NB4 (cell line): ENCODE results near the gene RBPMS2.

ENCODE experiments used
- DNase-seq: peaks from one replicate; pipeline ENCODE4 v3.0.0; 2010; ENCODE audit warnings: low read depth
- H3K4me3 ChIP-seq: one replicate; pipeline ENCODE4 v1.5.1; 2011; ENCODE audit warnings: mild to moderate bottlenecking, low read depth, low read length, moderate library complexity
- CTCF ChIP-seq: IDR thresholded peaks from one replicate; pipeline ENCODE4 v1.5.1; 2012; ENCODE audit warnings: low read depth, low read length
- MYC ChIP-seq: IDR thresholded peaks from 2 replicates; pipeline ENCODE4 v1.6.1; 2011; ENCODE audit warnings: low read depth, low read length
- POLR2A ChIP-seq: IDR thresholded peaks from 2 replicates; pipeline ENCODE4 v1.6.1; 2011; ENCODE audit warnings: mild to moderate bottlenecking; ENCODE audit not compliant: insufficient read length; ENCODE audit errors: extremely low read depth
- TF ChIP-seq, protein P1 (sequence below): IDR thresholded peaks from 2 replicates; pipeline ENCODE4 v1.6.1; 2011; ENCODE audit warnings: low read depth, low read length

RBPMS2 gene

GRCh38 chr15:64763462-64763861 is 11.9 kb downstream of the RBPMS2 start:
- no peak for DNase-seq
- no peak overlapping the region for H3K4me3 ChIP-seq
- TF ChIP-seq CTCF (no peak), MYC (no peak), POLR2A (no peak)
- TF ChIP-seq, protein P1, sequence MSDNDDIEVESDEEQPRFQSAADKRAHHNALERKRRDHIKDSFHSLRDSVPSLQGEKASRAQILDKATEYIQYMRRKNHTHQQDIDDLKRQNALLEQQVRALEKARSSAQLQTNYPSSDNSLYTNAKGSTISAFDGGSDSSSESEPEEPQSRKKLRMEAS = no peak

- TF ChIP-seq MYC = no peak
- no peak for TF ChIP-seq POLR2A
- TF ChIP-seq CTCF = no peak
- TF ChIP-seq, protein P1 = no peak
- no peak for DNase-seq
- no peak overlapping the region for H3K4me3 ChIP-seq
These were observed 12.4 kb downstream of the RBPMS2 start for GRCh38 chr15:64763021-64763420.

- DNase-seq = no peak
- H3K4me3 ChIP-seq = no peak overlapping the region
- TF ChIP-seq, protein P1 = no peak
- TF ChIP-seq MYC (no peak), CTCF (no peak), POLR2A (no peak)
These were observed 12.8 kb downstream of the RBPMS2 start for GRCh38 chr15:64762546-64762945.

GRCh38 chr15:64761156-64761555 is 14.2 kb downstream of the RBPMS2 start:
- TF ChIP-seq, protein P1 = no peak
- TF ChIP-seq POLR2A (no peak), CTCF (no peak), MYC (no peak)
- DNase-seq = no peak
- H3K4me3 ChIP-seq = no peak overlapping the region

DNA sequence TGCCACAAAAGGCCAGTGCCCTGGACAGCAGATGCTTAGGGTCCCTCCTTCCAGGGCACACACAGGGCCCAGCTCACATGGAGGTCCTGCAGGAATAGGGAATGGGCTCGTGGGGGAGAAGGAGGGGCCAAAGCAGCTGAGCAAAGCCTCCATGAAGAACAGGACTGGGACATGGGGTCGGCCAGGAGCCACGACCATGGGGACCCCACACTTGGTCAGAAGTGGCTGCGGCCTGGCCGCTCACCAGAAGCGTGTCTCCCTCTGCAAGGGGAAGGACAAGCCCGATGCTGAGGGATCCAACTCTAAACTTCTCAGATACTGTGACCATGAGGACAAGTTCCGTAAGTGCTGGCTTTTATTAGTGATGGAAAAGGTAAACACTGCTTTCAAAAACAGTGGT is 15.3 kb downstream of the RBPMS2 start:
- no peak for DNase-seq
- no peak for TF ChIP-seq CTCF
- no peak for TF ChIP-seq POLR2A
- TF ChIP-seq, protein P1 = no peak
- TF ChIP-seq MYC = no peak
- no peak overlapping the region for H3K4me3 ChIP-seq
